D341Med (cell line): ENCODE data around the gene ABCC5.
"Not testable (repeated sequence)": the region's sequence is repeated elsewhere in the genome, so short reads cannot be mapped to it uniquely, and the experiment has no call there.

ENCODE experiments used
- DNase-seq: peaks from one replicate; pipeline ENCODE4 v3.0.0; 2012; ENCODE audit warnings: low spot score

The ABCC5 gene

DNA sequence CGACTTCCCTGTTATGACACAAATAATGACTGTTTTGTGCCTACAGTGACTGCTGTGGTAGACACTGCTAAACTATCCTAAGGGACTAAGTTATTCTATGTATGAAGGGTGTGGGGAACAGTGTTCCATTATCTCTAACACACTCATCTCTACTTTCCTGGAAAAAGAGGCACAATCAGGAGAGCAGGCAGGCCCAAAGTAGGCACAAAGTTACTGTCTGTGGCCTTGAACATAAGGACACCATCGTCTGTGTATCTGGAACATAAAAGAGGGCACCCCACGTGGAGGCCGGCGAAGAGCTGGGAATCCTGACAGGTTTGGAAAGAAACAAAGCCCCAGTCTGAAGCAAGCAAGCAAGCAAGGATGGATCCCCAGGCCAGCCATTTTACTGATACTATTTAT is 1.5 kb downstream of the ABCC5 start:
- DNase-seq = no peak

DNA sequence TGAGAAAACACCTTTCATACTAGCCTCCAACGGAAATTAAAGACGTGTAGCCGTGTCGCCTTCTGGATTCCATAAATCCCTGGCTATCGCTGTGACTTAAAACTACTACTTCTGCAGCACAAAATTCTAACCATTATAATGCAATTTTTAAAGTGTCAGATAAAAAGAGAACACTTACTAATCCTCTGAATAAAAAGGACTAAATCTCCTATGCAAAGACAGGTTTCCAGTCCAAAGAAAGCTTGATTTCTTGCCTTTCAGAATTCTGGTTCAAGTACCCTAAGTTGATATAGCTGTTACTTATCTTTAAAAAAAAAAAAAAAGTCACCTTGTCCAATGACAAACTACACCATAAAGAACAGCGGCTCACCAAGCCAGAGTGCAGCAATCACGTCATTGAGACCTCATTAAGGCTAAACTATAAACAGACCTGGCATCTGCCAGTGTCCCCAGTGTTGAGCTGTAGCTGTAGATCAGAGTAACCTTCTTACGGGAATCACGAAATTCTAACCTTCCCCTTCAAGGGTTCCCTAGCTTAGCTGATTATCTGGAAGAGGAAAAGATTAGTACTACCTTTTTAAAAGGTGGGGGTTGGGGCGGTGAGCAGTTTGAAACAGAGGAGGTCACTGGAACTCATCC is 2.2 kb downstream of the ABCC5 start:
- peak; percentile 51 for DNase-seq

DNA sequence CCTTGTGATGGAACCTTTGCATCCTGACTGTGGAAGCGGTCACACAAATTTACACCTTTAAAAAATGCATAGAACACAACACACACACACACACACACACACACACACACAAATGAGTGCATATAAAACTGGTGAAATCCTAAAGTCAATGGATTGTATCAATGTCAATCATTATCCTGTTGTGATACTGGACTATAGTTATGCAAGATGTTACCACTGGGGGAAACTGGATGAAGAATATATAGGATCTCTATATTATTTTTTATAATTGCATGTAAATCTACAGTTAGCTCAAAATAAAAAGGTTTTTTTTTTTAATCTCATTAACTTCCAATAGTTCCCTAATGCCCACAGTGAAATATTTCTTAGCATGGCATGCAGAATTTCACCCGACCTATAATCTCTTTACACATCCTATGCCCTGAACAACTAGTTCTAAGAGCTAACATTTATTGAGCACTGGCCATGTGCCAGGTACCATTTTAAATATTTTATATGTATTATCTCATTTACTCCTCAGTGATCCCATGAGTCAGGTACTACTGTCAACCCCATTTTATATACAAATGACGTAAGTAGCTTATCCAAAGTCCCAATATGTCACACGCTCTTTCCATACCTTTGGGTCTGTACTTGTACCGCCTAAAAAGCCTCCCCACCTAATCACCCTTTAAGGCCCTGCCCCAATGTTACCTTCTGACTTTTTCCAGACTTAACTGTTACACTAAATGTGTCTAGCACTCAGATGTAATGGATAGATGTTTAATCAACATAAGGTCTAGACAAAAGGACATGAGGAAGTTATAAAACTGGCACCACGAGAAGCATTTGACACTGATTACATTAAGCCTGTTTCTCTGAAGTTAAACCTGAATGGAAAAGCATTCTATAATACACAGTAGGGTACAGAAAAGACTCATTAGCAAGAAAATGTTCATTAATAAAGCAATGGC is 5.5 kb downstream of the ABCC5 start:
- no peak for DNase-seq

DNA sequence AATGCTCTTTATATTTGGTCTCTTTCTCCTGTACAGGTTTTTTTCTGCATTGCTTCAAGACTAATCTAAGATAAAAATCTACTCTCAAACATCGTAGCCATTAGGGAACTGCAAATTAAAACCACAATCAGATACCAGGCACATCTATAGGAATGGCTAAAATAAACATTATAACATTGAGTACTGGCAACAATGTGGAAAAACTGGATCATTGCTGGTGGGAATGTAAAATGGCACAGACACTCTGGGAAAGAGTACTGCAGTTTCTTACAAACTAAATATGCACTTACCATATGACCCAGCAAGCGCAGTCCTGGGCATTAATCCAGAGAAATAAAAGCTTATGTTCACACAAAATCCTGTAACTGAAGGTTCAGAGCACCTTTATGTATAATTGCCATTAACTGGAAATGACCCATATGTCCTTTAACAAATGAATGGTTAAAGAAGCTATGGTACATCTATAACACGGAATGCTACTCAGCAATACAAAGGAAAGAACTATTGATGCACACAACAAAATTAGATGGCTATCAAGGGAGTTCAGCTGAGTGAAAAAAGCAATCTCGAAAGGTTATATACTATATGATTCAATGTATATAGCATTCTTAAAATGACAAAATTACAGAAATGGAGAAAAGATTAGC is 6.3 kb downstream of the ABCC5 start:
- no peak for DNase-seq

DNA sequence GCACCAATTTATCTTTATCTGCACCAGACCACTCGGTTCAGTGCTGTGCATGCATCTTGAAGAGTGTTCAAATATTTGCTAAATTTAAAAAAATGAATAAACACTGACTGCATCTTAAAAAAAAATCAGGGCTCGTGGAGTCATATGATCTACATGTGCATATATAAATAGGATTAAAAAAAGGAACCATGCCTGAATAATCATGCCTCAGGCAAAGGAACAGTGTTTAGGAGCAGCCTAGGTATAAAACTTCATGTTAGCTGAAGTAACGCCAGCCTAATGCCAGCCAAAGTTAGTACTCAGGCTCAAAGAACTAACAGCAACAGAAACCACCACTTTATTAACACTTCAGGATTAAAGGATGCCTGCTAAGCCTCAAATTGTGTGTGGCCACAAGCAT is 9.5 kb downstream of the ABCC5 start:
- no peak for DNase-seq

DNA sequence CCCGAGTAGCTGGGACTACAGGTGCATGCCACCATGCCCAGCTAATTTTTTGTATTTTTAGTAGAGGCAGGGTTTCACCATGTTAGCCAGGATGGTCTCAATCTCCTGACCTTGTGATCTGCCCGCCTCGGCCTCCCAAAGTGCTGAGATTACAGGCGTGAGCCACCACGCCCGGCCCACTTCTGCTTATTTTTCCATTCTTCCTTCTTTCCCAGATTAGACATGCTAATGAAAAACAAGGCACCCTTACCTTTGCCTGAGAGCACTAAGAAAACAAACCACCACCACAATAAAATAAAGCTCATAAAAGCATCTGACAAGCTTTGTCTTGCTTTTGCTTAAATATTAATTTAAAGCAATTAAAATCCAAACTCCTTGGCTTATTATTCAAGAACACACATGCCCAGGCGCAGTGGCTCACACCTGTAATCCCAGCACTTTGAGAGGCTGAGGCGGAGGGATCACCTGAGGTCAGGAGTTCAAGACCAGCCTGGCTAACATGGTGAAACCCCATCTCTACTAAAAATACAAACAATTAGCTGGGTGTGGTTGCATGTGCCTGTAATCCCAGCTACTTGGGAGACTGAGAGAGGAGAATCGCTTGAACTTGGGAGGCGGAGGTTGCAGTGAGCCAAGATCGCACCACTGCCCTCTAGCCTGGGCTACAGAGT is 10.4 kb downstream of the ABCC5 start:
- not testable (repeated sequence) for DNase-seq

DNA sequence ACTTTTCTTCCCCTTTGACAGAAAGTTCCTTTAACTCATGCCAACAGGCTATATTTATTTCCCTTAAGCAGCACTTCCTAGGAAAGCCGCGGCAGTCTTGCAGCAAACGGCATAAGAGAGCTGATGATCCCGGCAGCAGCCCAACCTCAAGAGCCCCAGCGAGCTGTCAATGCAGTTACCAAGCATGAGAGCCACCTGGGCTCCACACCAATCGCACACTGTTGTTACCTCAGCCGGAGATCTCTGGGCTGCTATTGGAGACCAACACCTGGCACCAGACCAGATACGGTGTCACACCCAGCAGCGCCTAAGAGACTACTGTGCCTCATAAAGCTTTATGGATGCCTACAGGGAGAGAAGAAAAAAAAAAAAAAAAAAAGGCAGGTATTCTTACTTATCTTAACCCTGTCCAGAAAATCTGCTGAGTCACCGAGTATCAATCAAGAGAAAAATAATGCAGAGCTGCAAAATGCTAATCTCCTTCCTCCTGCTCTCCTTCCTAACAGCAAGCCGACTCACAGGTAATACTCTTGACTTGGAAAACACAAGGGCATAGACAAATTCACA is 11.7 kb downstream of the ABCC5 start:
- peak; percentile 79 for DNase-seq

DNA sequence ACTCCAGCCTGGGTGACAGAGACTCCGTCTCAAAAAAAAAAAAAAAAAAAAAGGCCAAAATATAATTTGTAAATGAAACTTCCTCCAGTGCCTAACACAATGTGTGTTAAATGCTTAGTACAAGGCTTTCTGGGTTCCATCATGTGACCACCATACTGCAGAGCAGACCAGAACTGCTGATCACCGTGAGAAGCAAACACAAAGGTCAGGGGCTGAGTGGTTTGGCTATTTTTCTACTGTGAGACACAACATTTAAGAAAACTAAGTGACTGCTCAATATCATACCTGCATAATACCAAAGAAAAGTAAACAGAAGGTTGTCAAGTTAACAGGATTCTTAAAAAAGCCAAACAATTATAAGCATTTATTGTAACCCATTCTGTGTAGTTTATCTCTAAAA is 13.2 kb downstream of the ABCC5 start:
- DNase-seq = no peak

DNA sequence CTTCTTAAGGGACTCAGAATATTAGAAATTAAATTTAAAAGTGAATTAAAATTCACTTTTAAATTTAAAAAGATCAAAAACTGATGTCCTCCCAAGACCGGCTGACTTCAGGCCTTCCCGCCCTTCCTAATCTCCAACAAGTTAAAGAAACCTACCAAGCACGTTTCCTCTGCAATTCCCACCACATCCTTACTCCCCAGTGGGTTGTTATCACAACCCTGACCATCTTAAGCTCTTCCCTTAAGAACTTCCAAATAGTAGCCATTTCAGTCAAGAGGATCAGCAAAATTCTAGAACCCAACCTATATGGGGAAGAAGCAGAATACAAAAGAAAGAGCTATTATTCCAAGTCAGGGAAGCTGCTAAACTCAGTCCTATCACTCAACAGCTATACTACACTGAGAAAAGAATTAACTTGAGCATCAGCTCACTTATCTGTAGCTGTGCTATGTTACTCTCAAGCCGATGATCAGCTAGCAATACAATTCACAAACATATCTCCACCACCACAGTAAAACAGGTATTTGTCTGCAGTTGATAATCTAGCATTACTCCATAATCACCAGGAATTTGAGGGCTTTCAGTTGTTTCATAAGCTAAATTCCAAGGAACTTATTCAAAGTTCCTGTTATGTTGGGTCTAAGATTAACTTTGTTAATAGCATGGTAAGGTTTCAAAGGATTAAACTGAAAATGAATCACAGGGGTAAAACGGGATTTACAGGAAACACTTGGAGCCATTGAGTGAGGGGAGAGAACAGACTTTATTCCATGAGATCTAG is 14.3 kb downstream of the ABCC5 start:
- DNase-seq = no peak

DNA sequence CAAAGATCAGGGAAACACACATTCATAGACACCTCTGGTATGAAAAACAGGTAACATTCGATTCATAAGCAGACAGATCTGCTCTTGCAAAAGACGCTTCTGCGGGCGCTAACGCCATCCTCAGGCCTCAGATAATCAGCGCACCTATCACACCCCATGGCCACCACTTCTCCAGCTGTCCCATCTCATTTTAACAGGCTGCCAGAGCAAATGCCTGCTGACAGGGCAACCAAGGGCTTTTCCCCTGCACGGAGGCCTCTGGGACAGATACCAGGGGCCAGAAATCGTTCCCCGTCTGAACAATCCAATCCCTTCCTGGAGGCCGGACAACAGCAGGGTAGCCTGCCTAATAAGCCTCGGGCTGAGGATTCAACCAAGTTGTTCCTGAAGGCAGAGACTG is 15.2 kb downstream of the ABCC5 start:
- DNase-seq = no peak

DNA sequence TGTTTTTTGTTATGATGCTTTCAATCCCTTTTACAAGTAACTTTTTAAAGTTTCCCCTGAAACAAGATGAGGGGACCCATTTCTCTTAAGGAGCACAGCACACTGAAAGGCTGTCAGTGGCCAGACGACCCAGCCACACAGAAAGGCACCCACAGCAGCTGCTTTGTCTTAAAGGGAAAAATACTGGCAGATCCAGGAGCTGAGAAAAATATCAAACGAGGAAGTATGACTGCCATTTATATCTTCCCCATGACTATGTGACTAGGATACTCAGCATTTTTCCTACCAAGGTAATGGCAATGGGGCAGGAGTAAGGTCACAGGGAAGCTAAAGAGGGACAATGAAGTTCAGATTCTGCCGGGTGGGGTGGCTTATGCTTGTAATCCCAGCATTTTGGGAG is 15.9 kb downstream of the ABCC5 start:
- DNase-seq = no peak

DNA sequence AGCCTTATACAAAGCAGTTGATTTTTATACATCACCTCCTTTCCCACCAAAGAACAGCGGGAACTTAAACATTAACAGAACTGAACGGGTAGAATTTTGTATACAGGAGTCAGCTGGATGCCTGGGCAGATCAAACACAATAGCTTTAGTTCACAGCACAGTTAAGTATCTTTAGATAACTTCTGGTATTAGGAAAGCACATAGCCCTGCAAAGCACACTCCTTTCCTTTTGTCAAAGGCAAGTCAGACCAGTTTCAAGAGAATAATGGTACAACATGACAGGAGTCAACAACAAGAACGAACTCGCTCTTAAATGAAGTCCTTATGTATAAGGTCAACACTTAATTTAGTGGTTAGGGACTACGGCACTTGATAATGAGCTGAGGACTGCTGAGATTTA is 26.3 kb downstream of the ABCC5 start:
- DNase-seq = no peak

DNA sequence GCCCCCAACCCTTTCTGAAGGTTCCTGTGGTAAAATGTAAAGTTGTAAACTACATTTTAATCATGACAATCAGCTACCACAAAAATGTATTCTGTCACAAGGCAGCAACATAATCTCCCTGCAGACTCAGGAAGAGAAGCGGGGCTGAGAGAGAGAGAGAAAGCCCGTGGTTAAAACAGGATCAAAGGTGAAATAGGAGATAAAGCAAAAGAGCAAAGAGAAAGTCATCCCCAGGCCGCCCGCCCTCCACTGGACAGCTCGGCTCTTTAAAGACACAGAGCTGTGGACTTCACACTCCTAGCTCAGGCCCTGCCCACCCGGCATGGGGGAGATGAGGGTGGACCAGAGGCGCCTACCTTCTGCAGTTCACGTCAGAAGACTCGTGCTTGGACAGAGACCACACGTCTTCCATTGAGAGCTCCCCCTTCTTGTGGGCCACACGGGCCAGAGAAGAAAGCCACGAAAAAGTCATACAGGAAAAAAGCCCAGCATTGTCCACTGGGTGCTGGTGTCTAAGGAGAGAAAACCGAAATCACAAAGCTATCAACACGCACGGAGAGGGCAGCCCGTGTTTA is 29.4 kb downstream of the ABCC5 start:
- DNase-seq = no peak

DNA sequence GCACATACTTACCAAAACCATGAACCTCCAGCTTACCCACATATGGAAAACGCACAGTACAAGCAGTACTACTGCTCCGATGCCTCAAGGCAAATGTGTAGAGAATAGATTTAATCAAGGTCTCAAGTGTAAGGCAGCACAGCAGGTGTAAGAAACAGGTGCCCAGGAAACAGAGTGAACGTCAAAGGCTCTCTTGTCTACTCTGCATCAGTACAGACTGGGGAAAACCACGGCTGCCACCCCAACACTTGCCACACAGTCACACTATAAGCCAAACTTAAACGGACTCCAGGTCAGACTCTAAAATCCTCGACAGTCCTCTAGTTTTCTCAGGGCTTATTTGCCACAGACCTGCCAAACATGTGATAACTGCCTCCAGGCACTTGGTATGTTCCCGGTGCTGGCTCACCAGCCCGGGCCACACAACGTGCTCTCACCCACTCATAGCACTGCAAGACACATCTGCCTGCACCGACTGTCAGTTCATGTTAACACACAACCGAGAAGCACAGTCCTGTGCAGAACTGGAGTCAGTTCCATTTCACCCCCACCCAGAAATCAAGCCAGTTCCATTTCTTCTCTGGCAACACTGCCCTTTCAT is 30.6 kb downstream of the ABCC5 start:
- DNase-seq = no peak

DNA sequence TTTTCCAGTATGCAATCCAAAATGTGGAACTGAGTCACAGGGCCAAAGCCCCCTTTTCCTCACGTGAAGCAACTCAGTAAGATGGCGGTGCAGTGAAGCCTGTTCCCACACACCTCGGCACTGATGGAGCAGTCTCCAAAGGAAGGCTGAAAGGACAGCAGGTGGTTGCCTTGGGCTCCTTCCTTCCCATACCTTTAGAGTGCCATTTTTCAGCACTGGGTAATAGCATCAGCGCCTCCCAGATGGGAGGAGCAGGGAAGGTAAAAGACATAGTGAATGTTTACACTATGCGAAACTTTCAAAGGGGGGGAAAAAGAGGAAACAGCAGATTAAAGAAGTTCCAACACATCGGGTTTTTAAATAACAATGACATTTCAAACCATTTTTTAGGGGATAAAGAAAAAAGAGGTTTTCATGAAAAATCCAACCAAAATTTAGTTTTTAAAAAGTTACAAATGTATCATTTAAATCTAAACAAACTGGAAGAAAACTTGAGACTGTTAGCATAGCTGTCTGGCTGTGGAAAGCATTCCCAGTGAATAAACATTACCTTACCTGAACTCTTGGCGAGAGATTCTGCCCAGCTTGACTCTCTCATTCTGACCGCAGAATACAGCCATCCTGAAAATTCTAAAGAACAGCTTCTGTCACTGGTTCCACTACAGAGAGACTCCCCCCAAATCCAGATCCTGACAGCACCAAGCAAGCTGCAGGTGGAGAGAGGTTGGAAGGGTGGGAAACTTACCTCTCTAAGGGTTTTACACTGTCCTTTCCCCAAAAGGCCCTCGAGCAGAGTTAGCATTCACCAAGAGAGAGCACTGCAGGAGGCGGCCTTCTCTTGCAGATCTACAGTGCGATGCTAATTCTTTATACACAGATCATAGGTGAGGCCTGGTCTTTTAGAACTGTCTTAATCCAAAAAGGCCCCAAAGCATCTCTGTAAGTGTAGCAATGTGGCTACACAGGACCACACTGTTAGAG is 32.6 kb downstream of the ABCC5 start:
- no peak for DNase-seq

DNA sequence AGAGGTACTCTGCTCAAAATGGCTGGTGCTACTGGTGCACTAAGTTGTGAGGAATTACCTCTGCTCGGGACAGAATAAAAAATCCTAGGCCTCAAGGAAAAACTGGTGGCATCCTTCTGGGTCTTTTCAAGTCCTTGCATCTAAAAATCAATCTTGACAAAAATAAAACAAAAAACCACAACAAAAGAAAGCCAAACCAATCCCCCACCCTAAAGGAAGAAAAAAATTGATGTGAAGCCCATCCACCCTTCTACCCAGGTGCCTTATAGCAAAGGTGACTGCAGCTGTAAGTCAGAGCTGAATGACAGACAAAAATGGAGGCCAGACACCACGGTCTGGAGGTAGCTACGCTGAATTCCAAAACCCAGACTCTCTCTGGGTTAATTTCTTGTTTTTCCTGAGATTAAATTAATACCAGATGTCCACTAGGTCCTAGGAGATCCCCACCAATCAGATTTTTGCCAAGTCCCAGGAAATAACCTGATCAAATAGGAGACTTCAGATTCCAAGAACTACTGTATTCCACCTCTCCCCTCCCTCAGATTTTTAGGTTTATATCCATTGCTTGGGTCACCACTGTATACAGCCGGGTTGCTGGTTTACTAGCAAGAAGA is 33.5 kb downstream of the ABCC5 start:
- DNase-seq = no peak

DNA sequence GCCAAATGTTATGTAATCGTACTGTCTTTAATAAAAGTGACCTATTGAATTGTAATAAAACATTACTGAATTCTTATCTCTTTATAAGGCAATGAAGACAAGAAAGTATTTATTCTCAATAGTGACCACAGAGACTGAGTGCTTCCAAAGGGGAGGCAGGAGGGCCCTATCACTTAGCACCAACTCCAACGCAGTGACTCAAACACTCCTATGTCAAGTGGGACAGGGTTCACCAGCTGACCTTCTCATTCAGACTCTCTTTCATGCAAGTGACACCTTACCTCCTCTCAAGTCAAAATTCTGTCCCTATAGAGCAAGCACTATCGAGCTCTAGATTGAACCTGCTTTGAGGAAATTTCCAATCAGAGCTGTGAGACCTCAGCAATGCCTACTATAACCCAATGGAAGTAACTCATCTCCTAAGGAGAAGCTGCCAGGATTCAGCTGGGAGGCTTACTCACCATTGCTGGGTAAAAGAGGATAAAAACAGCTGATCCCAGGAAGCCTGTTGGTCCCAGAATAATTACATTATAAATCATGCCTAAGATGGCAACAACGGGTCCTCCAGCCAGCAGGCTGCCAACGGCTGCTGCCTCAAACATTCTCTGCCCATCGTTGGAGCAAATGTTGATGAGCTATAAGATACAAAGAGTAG is 35.6 kb downstream of the ABCC5 start:
- no peak for DNase-seq

DNA sequence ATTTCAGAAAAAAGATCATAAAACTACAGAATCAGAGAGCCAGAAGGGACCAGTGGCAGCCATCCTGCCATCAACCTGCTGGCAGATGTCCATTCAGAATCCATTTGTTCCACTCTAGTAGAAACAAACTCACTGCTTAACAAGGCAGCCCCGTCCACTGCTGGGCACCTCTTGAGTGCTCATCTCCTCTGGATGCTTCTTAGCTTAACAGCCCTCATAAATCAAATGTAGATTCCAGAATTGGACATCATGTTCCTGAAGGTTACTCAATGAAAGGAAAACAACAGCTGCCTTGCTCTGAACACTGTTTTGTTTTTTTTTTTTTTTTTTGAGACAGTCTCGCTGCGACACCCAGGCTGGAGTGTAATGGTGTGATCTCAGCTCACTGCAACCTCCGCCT is 37.3 kb downstream of the ABCC5 start:
- no peak for DNase-seq
